ENCODE data around the gene RPL10A. TPM values are rescaled to one million over a fixed set of nuclear protein-coding genes. Genes with fewer than 3 reads are reported as not detected.

Gene RPL10A
- total and polyA plus RNA-seq, 2 of the 13 experiments (the other 11 are each of a cell fraction or from before 2014, with no cell fraction given): 1,854 to 2,726 TPM

GRCh38 chr6:35497571-35498421, 29.6 kb downstream of the RPL10A start (continued):
- TF ChIP-seq ZNF512B (CRISPR knock-in tag; IDR thresholded peaks at IDR 0.05; ENCODE audit: borderline replicate concordance) (no peak), ZFAT (CRISPR knock-in tag; conservative IDR thresholded peaks at IDR 0.05) (peak; percentile 70; the same call in 1 of the 2 replicates), ZBTB42 (CRISPR knock-in tag; IDR thresholded peaks at IDR 0.05) (peak; percentile 95), POLR2AphosphoS5 (IDR thresholded peaks at IDR 0.05; ENCODE audit: low read depth, low read length) (no peak), KDM2A (CRISPR knock-in tag; IDR thresholded peaks at IDR 0.05; ENCODE audit: borderline replicate concordance, low read depth) (peak; percentile 89), E2F5 (CRISPR knock-in tag; conservative IDR thresholded peaks at IDR 0.05) (no peak), PREB (CRISPR knock-in tag; IDR thresholded peaks at IDR 0.05) (no peak), SMAD1 (CRISPR knock-in tag; IDR thresholded peaks at IDR 0.05; ENCODE audit: borderline replicate concordance, low read depth) (no peak), ZNF484 (CRISPR knock-in tag; IDR thresholded peaks at IDR 0.05; ENCODE audit: borderline replicate concordance, low read depth) (peak; percentile 61; the same call in 1 of the 2 replicates), CREBL2 (CRISPR knock-in tag; IDR thresholded peaks at IDR 0.05; ENCODE audit: borderline replicate concordance) (peak; percentile 85; the same call in 1 of the 2 replicates), ZBTB40 (IDR thresholded peaks at IDR 0.05) (no peak), ZBTB40 (CRISPR knock-in tag; IDR thresholded peaks at IDR 0.05) (peak; percentile 56), ZNF563 (CRISPR knock-in tag; IDR thresholded peaks at IDR 0.05) (peak; percentile 97), ISL2 (CRISPR knock-in tag; IDR thresholded peaks at IDR 0.05) (no peak; the same call in none of the 2 replicates)
